RWPE2 (cell line): ENCODE measurements around the gene METTL1.
A peak's percentile ranks its signal among the peaks of the same experiment; 100 is the strongest.

Experiments used
- ATAC-seq: fragments of 200-7000 bp; cut with Tn5 transposase; 3 replicates; pipeline ENCODE4 v1.9.1; 2021; ENCODE audit warnings: low read depth
- DNase-seq: peaks from one replicate; pipeline ENCODE4 v3.0.0-alpha.2; 2020; ENCODE audit warnings: low spot score
- H3K27ac ChIP-seq: fragments of 450-650 bp; 2 replicates; pipeline ENCODE4 v1.5.1; 2017; ENCODE audit warnings: mild to moderate bottlenecking; ENCODE audit not compliant: poor library complexity, severe bottlenecking
- H3K27me3 ChIP-seq: fragments of 250-450 bp; sonication (Bioruptor Pico); 2 replicates; pipeline ENCODE4 v1.5.1; 2021; ENCODE audit warnings: mild to moderate bottlenecking, moderate library complexity; ENCODE audit not compliant: insufficient read depth, poor library complexity, severe bottlenecking
- H3K36me3 ChIP-seq: fragments of 250-450 bp; sonication (Bioruptor Pico); 2 replicates; pipeline ENCODE4 v1.5.1; 2020; ENCODE audit warnings: low read depth, mild to moderate bottlenecking, moderate library complexity
- H3K4me1 ChIP-seq: fragments of 250-450 bp; sonication (Bioruptor Pico); 2 replicates; pipeline ENCODE4 v1.5.1; 2021; ENCODE audit warnings: mild to moderate bottlenecking, moderate library complexity; ENCODE audit not compliant: insufficient read depth, poor library complexity, severe bottlenecking
- H3K4me3 ChIP-seq: fragments of 250-450 bp; sonication (Bioruptor Pico); 2 replicates; pipeline ENCODE4 v1.5.1; 2021; ENCODE audit warnings: mild to moderate bottlenecking, moderate library complexity; ENCODE audit not compliant: severe bottlenecking
- H3K9me3 ChIP-seq: fragments of 250-450 bp; sonication (Bioruptor Pico); 2 replicates; pipeline ENCODE4 v1.5.1; 2021; ENCODE audit warnings: mild to moderate bottlenecking, moderate library complexity; ENCODE audit not compliant: severe bottlenecking
- TF ChIP-seq, protein P1 (sequence below): fragments of 450-650 bp; IDR thresholded peaks from one replicate; pipeline ENCODE4 v1.5.1; 2017; ENCODE audit warnings: mild to moderate bottlenecking, moderate library complexity; ENCODE audit not compliant: poor library complexity, severe bottlenecking

The METTL1 gene

DNA sequence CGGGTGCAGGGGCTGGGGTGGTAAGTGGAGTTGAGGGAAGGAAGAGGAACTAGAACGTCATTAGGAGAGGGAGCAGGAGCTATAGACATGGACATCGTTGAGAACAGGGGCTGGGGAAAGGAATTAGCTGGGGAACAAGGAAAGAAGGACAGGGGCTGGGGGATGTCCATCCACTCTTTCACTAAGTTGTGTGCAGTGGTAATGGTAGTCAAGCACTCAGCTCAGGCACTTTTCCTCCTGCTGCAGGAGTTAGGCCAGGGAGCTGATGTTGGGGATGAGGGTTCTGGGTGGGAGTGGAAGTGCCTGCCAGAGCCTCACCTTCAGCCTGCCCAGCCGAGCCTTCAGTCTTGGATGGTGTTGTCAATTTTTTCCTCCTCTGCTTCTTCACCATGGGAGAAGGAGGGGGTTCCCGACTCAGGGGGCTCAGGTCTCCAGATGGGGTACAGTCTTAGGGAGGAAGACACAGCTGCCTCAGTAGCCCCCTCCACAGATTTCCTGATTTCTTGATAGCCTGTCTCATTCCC lies 42.5 kb downstream of the METTL1 start:
- H3K27ac ChIP-seq: no peak overlapping the region
- no peaks in the 10 kb centered on the region for H3K4me1 ChIP-seq
- ATAC-seq: no peak
- H3K9me3 ChIP-seq: no peaks in the 10 kb centered on the region
- H3K36me3 ChIP-seq: no peaks in the 10 kb centered on the region
- H3K27me3 ChIP-seq: no peaks in the 10 kb centered on the region
- no peak for DNase-seq
- no peak overlapping the region for H3K4me3 ChIP-seq
- TF ChIP-seq, protein P1, sequence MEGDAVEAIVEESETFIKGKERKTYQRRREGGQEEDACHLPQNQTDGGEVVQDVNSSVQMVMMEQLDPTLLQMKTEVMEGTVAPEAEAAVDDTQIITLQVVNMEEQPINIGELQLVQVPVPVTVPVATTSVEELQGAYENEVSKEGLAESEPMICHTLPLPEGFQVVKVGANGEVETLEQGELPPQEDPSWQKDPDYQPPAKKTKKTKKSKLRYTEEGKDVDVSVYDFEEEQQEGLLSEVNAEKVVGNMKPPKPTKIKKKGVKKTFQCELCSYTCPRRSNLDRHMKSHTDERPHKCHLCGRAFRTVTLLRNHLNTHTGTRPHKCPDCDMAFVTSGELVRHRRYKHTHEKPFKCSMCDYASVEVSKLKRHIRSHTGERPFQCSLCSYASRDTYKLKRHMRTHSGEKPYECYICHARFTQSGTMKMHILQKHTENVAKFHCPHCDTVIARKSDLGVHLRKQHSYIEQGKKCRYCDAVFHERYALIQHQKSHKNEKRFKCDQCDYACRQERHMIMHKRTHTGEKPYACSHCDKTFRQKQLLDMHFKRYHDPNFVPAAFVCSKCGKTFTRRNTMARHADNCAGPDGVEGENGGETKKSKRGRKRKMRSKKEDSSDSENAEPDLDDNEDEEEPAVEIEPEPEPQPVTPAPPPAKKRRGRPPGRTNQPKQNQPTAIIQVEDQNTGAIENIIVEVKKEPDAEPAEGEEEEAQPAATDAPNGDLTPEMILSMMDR: no peak

DNA sequence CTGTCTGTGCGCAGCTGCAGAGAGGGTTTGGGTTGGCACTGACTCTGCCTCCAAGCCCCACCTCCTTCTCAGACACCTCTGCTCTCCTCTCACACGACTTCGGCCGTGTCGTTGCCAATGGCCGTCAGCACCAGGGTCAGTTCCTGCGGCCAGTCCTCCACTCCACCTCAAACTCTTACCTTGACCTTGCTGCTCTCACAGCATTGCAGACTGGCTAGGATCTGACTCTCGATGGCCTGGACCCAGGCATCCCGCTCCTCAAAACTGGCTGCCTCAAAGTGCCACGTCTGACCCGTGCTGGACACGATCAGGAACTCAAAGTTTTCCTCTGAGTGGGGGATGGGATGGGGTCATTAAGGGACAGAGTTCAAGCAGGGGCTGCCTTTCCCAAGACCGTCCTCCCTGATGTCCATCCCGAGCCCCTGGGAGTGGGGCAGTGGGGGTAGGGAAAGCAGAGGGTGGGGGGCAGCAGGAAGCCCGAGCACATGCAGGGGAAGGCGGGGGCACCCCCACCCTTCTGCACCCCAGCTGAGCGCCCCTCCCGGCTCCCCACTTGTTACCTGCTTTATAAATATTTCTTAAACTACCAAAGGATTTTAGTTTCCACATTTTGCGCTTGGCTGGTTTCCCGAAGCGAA lies 44.0 kb downstream of the METTL1 start:
- Histone ChIP-seq H3K4me3 (no peak overlapping the region), H3K36me3 (no peaks in the 10 kb centered on the region), H3K9me3 (no peaks in the 10 kb centered on the region), H3K27me3 (no peaks in the 10 kb centered on the region), H3K4me1 (no peaks in the 10 kb centered on the region), H3K27ac (no peak overlapping the region)
- ATAC-seq (no peak), DNase-seq (no peak)
- TF ChIP-seq, protein P1: no peak

DNA sequence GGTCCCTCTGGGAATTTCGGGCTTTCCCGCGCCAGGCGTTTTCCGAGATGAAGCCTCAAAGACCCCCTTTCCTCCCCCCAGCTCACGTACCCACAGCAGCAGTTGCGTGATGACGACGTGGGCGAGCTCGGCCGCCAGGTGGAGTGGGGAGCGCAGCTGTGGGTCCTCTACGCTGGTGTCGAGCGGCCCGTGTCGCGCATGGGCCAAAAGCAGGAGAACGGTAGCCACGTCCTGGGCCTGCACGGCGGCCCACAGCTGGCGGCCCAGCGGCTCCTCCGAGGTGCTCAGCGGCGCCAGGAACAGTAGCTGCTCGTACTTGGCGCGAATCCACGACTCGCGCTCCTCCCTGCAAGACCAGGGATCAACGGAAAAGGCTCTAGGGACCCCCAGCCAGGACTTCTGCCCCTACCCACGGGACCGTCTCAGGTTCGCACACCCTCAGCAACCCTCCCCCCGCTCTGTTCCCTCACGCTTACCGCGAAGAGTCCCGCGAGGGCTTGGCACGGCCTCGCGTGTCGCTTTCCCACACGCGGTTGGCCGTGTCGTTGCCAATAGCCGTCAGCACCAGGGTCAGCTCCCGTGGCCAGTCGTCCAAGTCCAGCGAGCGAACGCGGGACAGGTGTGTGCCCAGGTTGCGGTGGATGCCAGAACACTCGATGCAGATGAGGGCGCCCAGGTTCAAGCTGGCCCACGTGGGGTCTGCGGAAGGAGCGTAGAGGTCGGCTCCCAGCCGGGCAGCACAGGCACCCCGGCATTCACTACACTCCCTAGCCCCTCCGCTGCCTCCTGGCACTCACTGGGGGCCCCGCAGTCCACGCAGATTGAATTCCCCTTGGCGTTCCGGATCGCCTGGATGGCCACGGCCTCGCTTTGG lies 44.8 kb downstream of the METTL1 start:
- peak overlapping the region; percentile 67 for H3K4me3 ChIP-seq
- no peak for DNase-seq
- no peaks in the 10 kb centered on the region for H3K36me3 ChIP-seq
- H3K27me3 ChIP-seq: no peaks in the 10 kb centered on the region
- ATAC-seq: peak; percentile 5; the same call in 1 of the 3 replicates
- TF ChIP-seq, protein P1: no peak
- peak overlapping the region; percentile 46 for H3K27ac ChIP-seq
- no peaks in the 10 kb centered on the region for H3K9me3 ChIP-seq
- H3K4me1 ChIP-seq: no peaks in the 10 kb centered on the region

DNA sequence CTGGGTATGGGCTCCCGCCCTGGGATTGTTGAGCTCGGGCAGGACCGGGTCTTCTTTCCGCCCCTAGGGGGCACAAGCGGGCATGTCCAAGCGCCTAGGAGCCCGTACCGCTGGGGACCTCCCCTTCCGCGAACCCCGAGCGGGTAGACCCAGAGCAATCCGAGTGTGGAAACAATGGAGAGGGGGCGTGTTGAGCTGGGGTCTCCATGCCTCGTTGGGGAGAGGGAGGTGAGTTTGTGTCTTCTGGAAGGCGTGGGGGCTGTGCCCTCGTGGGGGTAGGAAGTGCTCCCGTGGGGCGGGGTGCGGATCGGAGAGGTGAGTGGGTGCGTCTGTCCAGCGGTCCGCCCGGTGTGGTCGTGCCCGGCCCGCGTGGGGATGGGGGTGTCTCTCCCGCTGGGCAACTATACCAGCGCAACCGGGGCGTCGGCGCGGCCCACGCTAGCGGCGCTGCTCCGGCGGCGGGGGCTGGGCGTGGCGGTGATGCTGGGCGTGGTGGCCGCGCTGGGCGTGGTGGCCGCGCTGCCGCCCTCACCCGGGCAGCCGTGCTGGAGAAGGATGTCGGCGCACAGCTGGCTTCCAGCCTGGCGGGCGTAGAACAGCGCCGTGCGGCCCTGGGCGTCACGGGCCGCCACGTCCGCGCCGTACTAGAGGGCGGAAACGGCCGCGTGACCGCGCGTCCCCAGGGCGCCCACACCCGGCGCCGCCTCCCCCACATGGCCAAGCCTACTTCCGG lies 45.6 kb downstream of the METTL1 start:
- H3K4me3 ChIP-seq: peak overlapping the region; percentile 67
- no peaks in the 10 kb centered on the region for H3K36me3 ChIP-seq
- TF ChIP-seq, protein P1: peak; percentile 96
- ATAC-seq (peak; percentile 86), DNase-seq (no peak)
- H3K27me3 ChIP-seq: no peaks in the 10 kb centered on the region
- H3K4me1 ChIP-seq: no peaks in the 10 kb centered on the region
- H3K9me3 ChIP-seq: no peaks in the 10 kb centered on the region
- peak overlapping the region; percentile 46 for H3K27ac ChIP-seq
